OCI-LY1 (cell line): Measurements from ENCODE around the gene KCNJ15.

Experiments used
- H2AFZ ChIP-seq: fragments of 200-600 bp; sonication (generic), shearing (Covaris generic); 2 replicates; pipeline ENCODE4 v1.6.0; 2014; ENCODE audit warnings: antibody characterized with exemption, mild to moderate bottlenecking, low read length
- H3F3A ChIP-seq: fragments of 200-600 bp; sonication (generic), shearing (Covaris generic); 2 replicates; pipeline ENCODE4 v1.6.0; 2014; ENCODE audit warnings: mild to moderate bottlenecking, antibody characterized with exemption, low read length, moderate library complexity; ENCODE audit not compliant: insufficient read depth
- H3K27ac ChIP-seq: fragments of 200-600 bp; sonication (generic); 2 replicates; pipeline ENCODE4 v1.5.1; 2014; ENCODE audit warnings: low read length, mixed run types, mild to moderate bottlenecking, low read depth; ENCODE audit not compliant: poor library complexity, severe bottlenecking
- H3K27me3 ChIP-seq: fragments of 200-600 bp; sonication (generic); 2 replicates; pipeline ENCODE4 v1.6.0; 2014; ENCODE audit warnings: antibody characterized with exemption, mild to moderate bottlenecking, low read length, moderate library complexity; ENCODE audit not compliant: insufficient read depth
- H3K36me3 ChIP-seq: fragments of 200-600 bp; sonication (generic); 2 replicates; pipeline ENCODE4 v1.6.1; 2014; ENCODE audit warnings: mild to moderate bottlenecking, antibody characterized with exemption, low read length, moderate library complexity, mixed read lengths; ENCODE audit not compliant: insufficient read depth
- H3K4me1 ChIP-seq: fragments of 200-600 bp; sonication (generic); 2 replicates; pipeline ENCODE4 v1.5.1; 2014; ENCODE audit warnings: mild to moderate bottlenecking, low read length, moderate library complexity; ENCODE audit not compliant: insufficient read depth, severe bottlenecking
- H3K4me2 ChIP-seq: fragments of 200-600 bp; sonication (generic), shearing (Covaris generic); 2 replicates; pipeline ENCODE4 v1.6.1; 2014; ENCODE audit warnings: low read length
- H3K4me3 ChIP-seq: fragments of 200-600 bp; sonication (generic); 2 replicates; pipeline ENCODE4 v1.5.1; 2014; ENCODE audit warnings: low read length, low read depth, mild to moderate bottlenecking, mixed read lengths; ENCODE audit not compliant: poor library complexity, severe bottlenecking
- H3K79me2 ChIP-seq: fragments of 200-600 bp; shearing (Covaris generic); 2 replicates; pipeline ENCODE4 v1.6.1; 2016; ENCODE audit warnings: mixed run types, low read length, mixed read lengths; ENCODE audit not compliant: insufficient read depth
- H3K9ac ChIP-seq: fragments of 200-600 bp; sonication (generic), shearing (Covaris generic); 2 replicates; pipeline ENCODE4 v1.6.1; 2014; ENCODE audit warnings: mild to moderate bottlenecking, low read length, mixed read lengths
- H3K9me2 ChIP-seq: fragments of 200-600 bp; sonication (generic), shearing (Covaris generic); 2 replicates; pipeline ENCODE4 v1.6.1; 2014; ENCODE audit warnings: low read depth, mild to moderate bottlenecking, low read length, mixed read lengths
- H3K9me3 ChIP-seq: fragments of 200-600 bp; shearing (Covaris generic); 2 replicates; pipeline ENCODE4 v1.6.1; 2014; ENCODE audit warnings: low read length, mixed read lengths
- H4K20me1 ChIP-seq: fragments of 200-600 bp; sonication (generic), shearing (Covaris generic); 2 replicates; pipeline ENCODE4 v1.6.0; 2016; ENCODE audit warnings: mild to moderate bottlenecking, low read length; ENCODE audit not compliant: insufficient read depth
- CTCF ChIP-seq: fragments of 200-600 bp; sonication (generic), shearing (Covaris generic); IDR thresholded peaks from 2 replicates; pipeline ENCODE4 v1.5.1; 2017; ENCODE audit warnings: mild to moderate bottlenecking, antibody characterized with exemption, low read length, moderate library complexity, mixed read lengths
- EZH2 ChIP-seq: fragments of 200-600 bp; sonication (generic), shearing (Covaris generic); IDR thresholded peaks from 2 replicates; pipeline ENCODE4 v1.8.0; 2017; ENCODE audit warnings: borderline replicate concordance, mixed run types, mild to moderate bottlenecking, antibody characterized with exemption, low read length, moderate library complexity, mixed read lengths

Gene KCNJ15

GRCh38 chr21:38280867-38281266 lies 24.1 kb downstream of the KCNJ15 start:
- no peaks in the 10 kb centered on the region for H3K9me2 ChIP-seq
- no peaks in the 10 kb centered on the region for H3K36me3 ChIP-seq
- no peak overlapping the region for H3K4me2 ChIP-seq
- no peak overlapping the region for H3K9ac ChIP-seq
- no peaks in the 10 kb centered on the region for H4K20me1 ChIP-seq
- no peak overlapping the region for H3K27ac ChIP-seq
- TF ChIP-seq CTCF: no peak
- no peak for TF ChIP-seq EZH2
- H3K9me3 ChIP-seq: no peaks in the 10 kb centered on the region
- H3K4me3 ChIP-seq: no peak overlapping the region
- no peaks in the 10 kb centered on the region for H3F3A ChIP-seq
- no peaks in the 10 kb centered on the region for H3K79me2 ChIP-seq
- no peaks in the 10 kb centered on the region for H3K4me1 ChIP-seq
- H2AFZ ChIP-seq: no peak overlapping the region
- H3K27me3 ChIP-seq: no peaks in the 10 kb centered on the region

DNA sequence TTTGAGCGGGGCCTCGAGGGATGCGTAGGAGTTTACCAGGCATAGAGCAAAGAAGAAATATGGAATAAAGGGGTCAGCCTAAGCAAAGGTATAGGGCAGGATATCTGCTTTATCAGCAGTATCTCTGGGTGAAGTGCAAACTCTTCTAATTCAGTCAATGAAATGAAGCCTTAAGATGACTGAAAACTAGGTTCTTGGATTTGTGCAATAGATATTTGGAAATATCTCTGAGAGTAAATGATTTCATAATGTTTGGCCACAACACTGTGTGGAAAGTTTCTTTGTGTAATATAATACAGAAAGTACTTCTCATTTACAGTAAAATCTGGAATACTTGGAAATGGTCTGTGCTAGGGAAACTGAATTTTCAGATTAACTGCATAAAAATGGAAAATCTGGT lies 26.1 kb downstream of the KCNJ15 start:
- no peak overlapping the region for H2AFZ ChIP-seq
- H3F3A ChIP-seq: no peaks in the 10 kb centered on the region
- H3K27ac ChIP-seq: no peak overlapping the region
- H3K9ac ChIP-seq: no peak overlapping the region
- no peaks in the 10 kb centered on the region for H3K36me3 ChIP-seq
- H3K9me2 ChIP-seq: no peaks in the 10 kb centered on the region
- H3K9me3 ChIP-seq: no peaks in the 10 kb centered on the region
- H3K27me3 ChIP-seq: no peaks in the 10 kb centered on the region
- H3K4me3 ChIP-seq: no peak overlapping the region
- H3K4me1 ChIP-seq: no peaks in the 10 kb centered on the region
- H3K4me2 ChIP-seq: no peak overlapping the region
- TF ChIP-seq CTCF (no peak), EZH2 (no peak)
- H4K20me1 ChIP-seq: no peaks in the 10 kb centered on the region
- H3K79me2 ChIP-seq: no peaks in the 10 kb centered on the region

- H3K9me2 ChIP-seq: no peaks in the 10 kb centered on the region
- H3K4me1 ChIP-seq: no peaks in the 10 kb centered on the region
- H4K20me1 ChIP-seq: no peaks in the 10 kb centered on the region
- H3K9ac ChIP-seq: no peak overlapping the region
- no peak overlapping the region for H3K4me2 ChIP-seq
- TF ChIP-seq CTCF (no peak), EZH2 (no peak)
- no peaks in the 10 kb centered on the region for H3K27me3 ChIP-seq
- H3K9me3 ChIP-seq: no peaks in the 10 kb centered on the region
- H3K36me3 ChIP-seq: no peaks in the 10 kb centered on the region
- no peak overlapping the region for H3K27ac ChIP-seq
- H3F3A ChIP-seq: no peaks in the 10 kb centered on the region
- no peaks in the 10 kb centered on the region for H3K79me2 ChIP-seq
- no peak overlapping the region for H3K4me3 ChIP-seq
- no peak overlapping the region for H2AFZ ChIP-seq
These were observed 27.4 kb downstream of the KCNJ15 start for GRCh38 chr21:38284216-38284615.
